GM12801 (cell line): ENCODE measurements around the gene STMN3.

Experiments used
- TF ChIP-seq, protein P1 (sequence below): IDR thresholded peaks from one replicate; pipeline ENCODE4 v1.5.1; 2011; ENCODE audit warnings: control low read depth; ENCODE audit not compliant: insufficient read length; ENCODE audit errors: extremely low read depth

The STMN3 gene

GRCh38 chr20:63610581-63611435 is 42.4 kb downstream of the STMN3 start:
- TF ChIP-seq, protein P1, sequence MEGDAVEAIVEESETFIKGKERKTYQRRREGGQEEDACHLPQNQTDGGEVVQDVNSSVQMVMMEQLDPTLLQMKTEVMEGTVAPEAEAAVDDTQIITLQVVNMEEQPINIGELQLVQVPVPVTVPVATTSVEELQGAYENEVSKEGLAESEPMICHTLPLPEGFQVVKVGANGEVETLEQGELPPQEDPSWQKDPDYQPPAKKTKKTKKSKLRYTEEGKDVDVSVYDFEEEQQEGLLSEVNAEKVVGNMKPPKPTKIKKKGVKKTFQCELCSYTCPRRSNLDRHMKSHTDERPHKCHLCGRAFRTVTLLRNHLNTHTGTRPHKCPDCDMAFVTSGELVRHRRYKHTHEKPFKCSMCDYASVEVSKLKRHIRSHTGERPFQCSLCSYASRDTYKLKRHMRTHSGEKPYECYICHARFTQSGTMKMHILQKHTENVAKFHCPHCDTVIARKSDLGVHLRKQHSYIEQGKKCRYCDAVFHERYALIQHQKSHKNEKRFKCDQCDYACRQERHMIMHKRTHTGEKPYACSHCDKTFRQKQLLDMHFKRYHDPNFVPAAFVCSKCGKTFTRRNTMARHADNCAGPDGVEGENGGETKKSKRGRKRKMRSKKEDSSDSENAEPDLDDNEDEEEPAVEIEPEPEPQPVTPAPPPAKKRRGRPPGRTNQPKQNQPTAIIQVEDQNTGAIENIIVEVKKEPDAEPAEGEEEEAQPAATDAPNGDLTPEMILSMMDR: no peak

DNA sequence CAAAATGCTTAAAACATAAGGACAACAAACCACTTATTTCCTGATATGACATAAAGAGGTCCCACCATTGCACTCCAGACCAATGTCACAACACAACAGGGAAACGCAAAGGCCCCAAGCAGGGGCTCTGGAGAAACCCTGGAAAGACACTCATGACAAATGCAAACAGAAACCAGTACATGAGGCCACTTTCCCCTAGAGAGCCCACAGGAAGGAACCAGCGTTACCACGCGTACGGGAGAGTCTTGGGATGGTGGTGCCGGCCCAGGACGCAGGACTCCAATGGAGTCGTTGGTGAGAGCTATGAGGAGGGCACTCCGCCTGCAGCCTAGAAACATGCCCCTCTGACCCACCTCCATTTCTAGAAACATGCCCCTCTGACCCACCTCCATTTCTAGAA is 46.5 kb downstream of the STMN3 start:
- TF ChIP-seq, protein P1: no peak

DNA sequence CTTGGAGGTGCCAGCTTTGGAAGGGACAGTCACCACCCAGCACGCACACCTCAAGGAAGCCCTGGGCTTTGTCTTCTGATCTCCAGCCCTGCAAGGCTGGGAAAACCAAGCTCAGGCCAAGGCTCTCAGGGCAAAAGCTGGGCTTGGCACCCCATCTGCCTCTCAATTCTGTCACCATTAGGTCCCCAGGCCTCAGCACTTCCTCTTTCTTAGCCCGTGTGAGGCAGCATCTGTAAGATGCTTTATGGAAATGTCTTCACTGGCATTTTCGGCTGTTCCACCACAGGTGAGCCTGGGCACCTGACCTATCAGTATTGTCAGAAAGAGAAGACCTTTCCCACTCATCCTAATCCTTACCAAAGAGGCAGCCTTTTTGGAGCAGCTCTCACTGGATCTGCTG is 50.9 kb downstream of the STMN3 start:
- TF ChIP-seq, protein P1: no peak

GRCh38 chr20:63599396-63600050 is 53.7 kb downstream of the STMN3 start:
- TF ChIP-seq, protein P1: no peak

GRCh38 chr20:63598479-63599395 is 54.5 kb downstream of the STMN3 start:
- TF ChIP-seq, protein P1: no peak

GRCh38 chr20:63597651-63598478 is 55.4 kb downstream of the STMN3 start:
- TF ChIP-seq, protein P1: no peak
